ENCODE data around the gene IL15. TPM values are rescaled to one million over a fixed set of nuclear protein-coding genes. Genes with fewer than 3 reads are reported as not detected.

The IL15 gene
- total and polyA plus RNA-seq, 2 of the 4 experiments (the other 2 are of a cell fraction), result 5.0 to 5.2 TPM

GRCh38 chr4:141614878-141615586 is 21.4 kb upstream of the IL15 start:
- H3K4ac ChIP-seq (ENCODE audit: low read depth, low read length), result no peak overlapping the region
- no peaks in the 10 kb centered on the region for H3K4me1 ChIP-seq (ENCODE audit: control insufficient read depth, insufficient read depth, low read length)
- H3K9me3 ChIP-seq (ENCODE audit: control insufficient read depth, insufficient read depth, low read length), result no peaks in the 10 kb centered on the region
- ChIA-PET POLR2A (ENCODE audit: unreplicated experiment) (no interaction called here), CTCF (no interaction called here)
- H2BK5ac ChIP-seq (ENCODE audit: low read depth, low read length, poor library complexity, severe bottlenecking), result no peak overlapping the region
- no peak overlapping the region for H2BK15ac ChIP-seq (ENCODE audit: low read depth, low read length)
- H2BK120ac ChIP-seq (ENCODE audit: low read depth, low read length), result no peak overlapping the region
- no TSS peak for BruUV-seq (replicated peaks)
- no peaks in the 10 kb centered on the region for H4K20me1 ChIP-seq (ENCODE audit: insufficient read depth, low read length)
- no peaks in the 10 kb centered on the region for H3K27me3 ChIP-seq (ENCODE audit: control insufficient read depth, insufficient read depth, low read length)
- H3K14ac ChIP-seq (replicated peaks; ENCODE audit: low read depth, low read length), result no peak overlapping the region
- H4K91ac ChIP-seq (ENCODE audit: insufficient read depth, low read depth, low read length), result no peak overlapping the region
- WGBS, 2 experiments (ENCODE audit: extremely low coverage in 2 of 2, insufficient read length in 1 of 2), result 85% methylated on average over 3 of the region's 11 CpGs; no CpG with 5 or more reads in 1 of the 2 experiments
- H2BK20ac ChIP-seq (ENCODE audit: low read depth, low read length), result no peak overlapping the region
- H3K4me3 ChIP-seq (ENCODE audit: insufficient read depth, low read depth, low read length), result no peak overlapping the region
- H2AFZ ChIP-seq (replicated peaks; ENCODE audit: low read length, poor library complexity), result no peak overlapping the region
- no peaks in the 10 kb centered on the region for H3K9me1 ChIP-seq (ENCODE audit: insufficient read depth, low read length)
- ATAC-seq (ENCODE audit: low read depth) (no peak), DNase-seq (no peak)
- H3K27ac ChIP-seq (ENCODE audit: insufficient read depth, low read length), result no peak overlapping the region
- no peak overlapping the region for H3K9ac ChIP-seq (ENCODE audit: low read depth, low read length)
- no peaks in the 10 kb centered on the region for H3K79me1 ChIP-seq (ENCODE audit: low read depth in 1 of 2, low read length in 2 of 2)
- TF ChIP-seq FOS (IDR thresholded peaks at IDR 0.05; ENCODE audit: low read depth, low read length) (no peak), MXI1 (IDR thresholded peaks at IDR 0.05; ENCODE audit: borderline replicate concordance, low read depth, low read length) (no peak), BHLHE40 (IDR thresholded peaks at IDR 0.05; ENCODE audit: low read depth, low read length) (no peak), SMC3 (IDR thresholded peaks at IDR 0.05; ENCODE audit: low read depth, low read length) (no peak), CEBPB (IDR thresholded peaks at IDR 0.05; ENCODE audit: low read depth, low read length) (no peak), RAD21 (IDR thresholded peaks at IDR 0.05; ENCODE audit: low read length) (no peak), POLR2A (IDR thresholded peaks at IDR 0.05; ENCODE audit: low read depth, low read length) (no peak), MAFK (IDR thresholded peaks at IDR 0.05; ENCODE audit: low read depth, low read length) (no peak), MAZ (IDR thresholded peaks at IDR 0.05; ENCODE audit: borderline replicate concordance, low read depth, low read length) (no peak), NFE2L2 (IDR thresholded peaks at IDR 0.05; ENCODE audit: low read depth, low read length) (no peak), RCOR1 (IDR thresholded peaks at IDR 0.05; ENCODE audit: insufficient replicate concordance, low read length) (no peak), RFX5 (IDR thresholded peaks at IDR 0.05; ENCODE audit: low read depth, low read length) (no peak)
- TF ChIP-seq, protein P1, sequence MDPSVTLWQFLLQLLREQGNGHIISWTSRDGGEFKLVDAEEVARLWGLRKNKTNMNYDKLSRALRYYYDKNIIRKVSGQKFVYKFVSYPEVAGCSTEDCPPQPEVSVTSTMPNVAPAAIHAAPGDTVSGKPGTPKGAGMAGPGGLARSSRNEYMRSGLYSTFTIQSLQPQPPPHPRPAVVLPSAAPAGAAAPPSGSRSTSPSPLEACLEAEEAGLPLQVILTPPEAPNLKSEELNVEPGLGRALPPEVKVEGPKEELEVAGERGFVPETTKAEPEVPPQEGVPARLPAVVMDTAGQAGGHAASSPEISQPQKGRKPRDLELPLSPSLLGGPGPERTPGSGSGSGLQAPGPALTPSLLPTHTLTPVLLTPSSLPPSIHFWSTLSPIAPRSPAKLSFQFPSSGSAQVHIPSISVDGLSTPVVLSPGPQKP (IDR thresholded peaks at IDR 0.05; ENCODE audit: borderline replicate concordance, low read depth, low read length), result no peak
- TF ChIP-seq, protein P2, sequence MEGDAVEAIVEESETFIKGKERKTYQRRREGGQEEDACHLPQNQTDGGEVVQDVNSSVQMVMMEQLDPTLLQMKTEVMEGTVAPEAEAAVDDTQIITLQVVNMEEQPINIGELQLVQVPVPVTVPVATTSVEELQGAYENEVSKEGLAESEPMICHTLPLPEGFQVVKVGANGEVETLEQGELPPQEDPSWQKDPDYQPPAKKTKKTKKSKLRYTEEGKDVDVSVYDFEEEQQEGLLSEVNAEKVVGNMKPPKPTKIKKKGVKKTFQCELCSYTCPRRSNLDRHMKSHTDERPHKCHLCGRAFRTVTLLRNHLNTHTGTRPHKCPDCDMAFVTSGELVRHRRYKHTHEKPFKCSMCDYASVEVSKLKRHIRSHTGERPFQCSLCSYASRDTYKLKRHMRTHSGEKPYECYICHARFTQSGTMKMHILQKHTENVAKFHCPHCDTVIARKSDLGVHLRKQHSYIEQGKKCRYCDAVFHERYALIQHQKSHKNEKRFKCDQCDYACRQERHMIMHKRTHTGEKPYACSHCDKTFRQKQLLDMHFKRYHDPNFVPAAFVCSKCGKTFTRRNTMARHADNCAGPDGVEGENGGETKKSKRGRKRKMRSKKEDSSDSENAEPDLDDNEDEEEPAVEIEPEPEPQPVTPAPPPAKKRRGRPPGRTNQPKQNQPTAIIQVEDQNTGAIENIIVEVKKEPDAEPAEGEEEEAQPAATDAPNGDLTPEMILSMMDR (conservative IDR thresholded peaks at IDR 0.05; ENCODE audit: low read depth, low read length), result no peak
- TF ChIP-seq, protein P3, sequence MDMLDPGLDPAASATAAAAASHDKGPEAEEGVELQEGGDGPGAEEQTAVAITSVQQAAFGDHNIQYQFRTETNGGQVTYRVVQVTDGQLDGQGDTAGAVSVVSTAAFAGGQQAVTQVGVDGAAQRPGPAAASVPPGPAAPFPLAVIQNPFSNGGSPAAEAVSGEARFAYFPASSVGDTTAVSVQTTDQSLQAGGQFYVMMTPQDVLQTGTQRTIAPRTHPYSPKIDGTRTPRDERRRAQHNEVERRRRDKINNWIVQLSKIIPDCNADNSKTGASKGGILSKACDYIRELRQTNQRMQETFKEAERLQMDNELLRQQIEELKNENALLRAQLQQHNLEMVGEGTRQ (IDR thresholded peaks at IDR 0.05; ENCODE audit: low read depth, low read length), result no peak
- dilution Hi-C loops (cut with HindIII; ENCODE audit: low sequenced_read_pairs, unreplicated experiment), result no loop called here
- no peak overlapping the region for H3K56ac ChIP-seq (ENCODE audit: extremely low read depth, insufficient read depth, low read length)
- no peak overlapping the region for H4K8ac ChIP-seq (ENCODE audit: low read depth in 2 of 2, low read length in 2 of 2)
- intact Hi-C loops (cut with micrococcal nuclease), result no loop called here
- no peak overlapping the region for H2AK9ac ChIP-seq (replicated peaks; ENCODE audit: low read depth, low read length, poor library complexity)
- no peak overlapping the region for H2AK5ac ChIP-seq (ENCODE audit: low read depth, low read length)
- in situ Hi-C loops (cut with MboI; ENCODE audit: low sequenced_read_pairs), result no loop called here
- no peaks in the 10 kb centered on the region for H3K36me3 ChIP-seq (ENCODE audit: control insufficient read depth, insufficient read depth, low read length)
- no peak overlapping the region for H3K4me2 ChIP-seq (ENCODE audit: low read depth, low read length)
- no peak overlapping the region for H3K18ac ChIP-seq (ENCODE audit: low read depth, low read length)
- no peak overlapping the region for H3K23ac ChIP-seq (ENCODE audit: low read depth, low read length)
- H4K5ac ChIP-seq (ENCODE audit: low read depth, low read length), result no peak overlapping the region

Measured in IMR-90 (cell line).